ENCODE measurements around the gene SERINC2. TPM values are rescaled to one million over a fixed set of nuclear protein-coding genes. Genes with fewer than 3 reads are reported as not detected.
A peak's percentile ranks its signal among the peaks of the same experiment; 100 is the strongest.

Gene SERINC2
- total RNA-seq, 2 experiments from 2014 or later: 0.14 TPM; not detected in 1

DNA sequence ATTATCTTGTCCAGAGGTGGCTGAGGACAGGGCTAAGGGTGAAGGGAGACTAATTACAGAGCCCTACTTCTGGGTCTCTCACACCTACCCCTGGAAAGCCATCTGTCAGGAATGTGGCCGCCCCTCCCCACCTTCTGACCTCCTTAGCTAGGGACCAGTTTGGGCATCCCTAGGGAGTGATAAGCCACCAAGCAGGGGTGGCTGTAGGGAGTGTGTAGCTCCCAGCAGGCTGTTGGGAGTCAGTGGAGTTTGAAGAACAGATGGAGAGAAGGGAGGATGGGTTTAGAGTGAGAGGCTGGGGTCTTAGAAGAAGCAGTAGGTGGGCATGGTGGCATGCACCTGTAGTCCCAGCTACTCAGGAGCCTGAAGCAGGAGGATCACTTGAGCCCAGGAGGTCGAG lies 808 bp upstream of the SERINC2 start:
- Mint-ChIP-seq H3K4me1 (peaks cover 5% of the 10 kb centered on the region), H3K36me3 (no peaks in the 10 kb centered on the region), H3K27ac (no peak overlapping the region), H3K9me3 (no peaks in the 10 kb centered on the region), H3K4me3 (peak overlapping the region; percentile 37), H3K27me3 (peaks cover 65% of the 10 kb centered on the region)
- DNase-seq (no peak), ATAC-seq (ENCODE audit: low read depth) (no peak)
- POLR2A ChIA-PET: no interaction called here

DNA sequence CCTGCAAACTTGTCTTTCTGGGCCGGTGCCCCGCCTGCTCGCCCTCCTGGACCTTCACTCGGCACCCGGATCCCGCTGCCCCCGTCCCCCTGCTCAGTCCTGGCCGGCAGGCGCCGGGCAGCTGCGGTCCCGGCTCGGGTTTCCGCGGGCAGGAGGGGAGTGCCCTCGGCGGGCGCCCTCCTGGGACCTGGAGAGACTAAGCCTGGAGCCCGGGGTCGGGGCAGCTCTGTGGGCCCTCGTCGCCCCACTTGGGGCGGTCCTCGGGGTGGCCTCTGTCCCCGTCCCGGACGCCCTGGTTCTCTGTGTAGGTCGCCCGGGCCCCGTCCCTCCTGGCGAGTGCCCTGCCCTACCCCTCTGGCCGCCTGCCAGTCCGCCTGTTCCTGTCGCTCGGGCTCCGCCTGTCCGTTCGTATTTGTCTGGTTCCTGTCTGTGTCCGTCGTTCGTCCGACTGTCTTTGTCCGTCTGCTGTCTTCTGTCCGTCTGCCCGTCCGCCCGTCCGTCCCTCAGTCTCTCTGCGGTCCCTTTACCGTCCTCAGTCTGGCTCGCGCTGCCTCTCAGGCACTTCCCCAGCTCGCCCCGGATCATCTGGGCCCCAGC lies 490 bp downstream of the SERINC2 start:
- Mint-ChIP-seq H3K4me3 (peak overlapping the region; percentile 91), H3K27me3 (peaks cover 69% of the 10 kb centered on the region), H3K9me3 (no peaks in the 10 kb centered on the region), H3K27ac (peak overlapping the region; percentile 43), H3K4me1 (peaks cover 5% of the 10 kb centered on the region), H3K36me3 (no peaks in the 10 kb centered on the region)
- ATAC-seq (ENCODE audit: low read depth) (peak; percentile 39), DNase-seq (peak; percentile 48)
- POLR2A ChIA-PET: no interaction called here

DNA sequence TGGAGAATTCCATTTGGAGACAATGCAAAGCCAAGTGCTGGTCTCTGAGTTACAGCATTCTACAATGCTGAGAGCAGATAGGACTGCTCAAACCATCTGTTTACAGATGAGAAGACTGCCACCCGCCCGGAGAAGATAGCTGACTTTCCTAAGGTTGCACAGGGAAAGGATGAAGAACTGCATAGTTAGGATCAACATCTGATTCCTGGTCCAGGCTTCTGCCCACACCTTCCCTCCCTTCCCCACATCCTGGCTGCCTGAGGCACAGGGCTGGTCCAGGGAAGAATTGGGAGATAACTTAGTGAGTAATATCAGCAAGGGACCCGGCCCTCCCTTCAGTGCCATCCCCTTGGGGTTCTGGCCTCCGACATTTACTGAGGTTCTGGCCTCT lies 2.0 kb downstream of the SERINC2 start:
- Mint-ChIP-seq H3K4me3 (no peak overlapping the region), H3K4me1 (peaks cover 5% of the 10 kb centered on the region), H3K9me3 (no peaks in the 10 kb centered on the region), H3K27ac (no peak overlapping the region), H3K36me3 (no peaks in the 10 kb centered on the region), H3K27me3 (peaks cover 61% of the 10 kb centered on the region)
- ATAC-seq (ENCODE audit: low read depth) (no peak), DNase-seq (no peak)
- POLR2A ChIA-PET: no interaction called here

DNA sequence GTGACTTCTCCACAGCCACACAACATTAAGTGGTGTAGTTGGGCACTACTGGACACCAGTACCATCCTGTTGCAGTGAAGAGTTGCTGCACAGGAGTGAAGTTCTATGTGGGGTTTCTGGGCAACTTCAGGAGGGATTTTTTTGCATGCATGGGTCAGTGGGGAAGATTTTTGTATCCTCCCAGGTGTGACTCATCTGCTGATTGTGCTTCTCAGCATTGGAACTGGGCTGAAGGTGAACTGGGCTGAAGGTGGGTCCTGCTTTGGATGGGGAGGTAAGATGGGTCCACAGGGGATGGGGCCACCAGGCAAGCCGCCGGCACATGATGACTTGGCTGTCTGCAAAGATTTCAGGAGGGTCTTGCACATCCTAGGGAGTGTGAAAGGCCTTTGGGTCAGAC lies 2.6 kb downstream of the SERINC2 start:
- POLR2A ChIA-PET: no interaction called here
- DNase-seq (no peak), ATAC-seq (ENCODE audit: low read depth) (no peak)
- H3K4me1 Mint-ChIP-seq: peaks cover 5% of the 10 kb centered on the region
- H3K27ac Mint-ChIP-seq: no peak overlapping the region
- H3K4me3 Mint-ChIP-seq: no peak overlapping the region
- H3K9me3 Mint-ChIP-seq: no peaks in the 10 kb centered on the region
- H3K27me3 Mint-ChIP-seq: peaks cover 64% of the 10 kb centered on the region
- no peaks in the 10 kb centered on the region for H3K36me3 Mint-ChIP-seq

DNA sequence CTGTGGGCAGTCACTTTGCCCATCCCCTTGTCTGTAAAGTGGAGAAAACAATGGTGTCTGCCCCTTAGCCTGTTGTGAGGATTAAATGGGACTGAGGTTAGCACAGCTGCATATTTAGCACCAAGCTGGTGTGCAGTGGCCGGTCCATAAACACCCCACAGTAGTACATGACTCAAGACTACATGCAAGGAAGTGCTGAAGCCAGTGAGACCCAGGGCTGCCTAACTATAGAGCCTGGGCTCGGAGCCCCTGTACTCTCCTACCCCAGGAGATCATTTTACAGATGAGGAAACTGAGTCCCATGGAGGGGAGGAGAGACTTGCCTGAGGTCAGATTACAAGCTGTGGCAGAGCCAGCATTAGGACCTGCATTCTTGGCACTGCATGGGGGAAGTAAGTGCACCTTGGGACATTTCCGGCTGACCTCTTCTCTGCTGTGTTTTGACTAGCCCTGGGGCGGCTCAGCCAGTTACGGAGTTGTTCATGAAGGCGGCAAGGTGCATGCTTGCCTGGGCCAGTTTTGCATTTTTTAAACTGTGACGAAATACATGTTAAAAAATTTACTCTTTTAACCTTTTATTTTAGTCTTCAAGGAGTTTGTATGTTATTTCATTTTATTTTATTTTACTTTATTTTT lies 3.2 kb downstream of the SERINC2 start:
- Mint-ChIP-seq H3K27ac (no peak overlapping the region), H3K4me1 (peaks cover 5% of the 10 kb centered on the region), H3K27me3 (peaks cover 60% of the 10 kb centered on the region), H3K4me3 (no peak overlapping the region), H3K9me3 (no peaks in the 10 kb centered on the region), H3K36me3 (no peaks in the 10 kb centered on the region)
- no peak for DNase-seq
- POLR2A ChIA-PET: interaction anchor here (0.7 kb wide), 1 partner anchor 27 kb away, joined by 4 read pairs; no protein-coding TSS in a partner anchor
- ATAC-seq (ENCODE audit: low read depth): no peak

DNA sequence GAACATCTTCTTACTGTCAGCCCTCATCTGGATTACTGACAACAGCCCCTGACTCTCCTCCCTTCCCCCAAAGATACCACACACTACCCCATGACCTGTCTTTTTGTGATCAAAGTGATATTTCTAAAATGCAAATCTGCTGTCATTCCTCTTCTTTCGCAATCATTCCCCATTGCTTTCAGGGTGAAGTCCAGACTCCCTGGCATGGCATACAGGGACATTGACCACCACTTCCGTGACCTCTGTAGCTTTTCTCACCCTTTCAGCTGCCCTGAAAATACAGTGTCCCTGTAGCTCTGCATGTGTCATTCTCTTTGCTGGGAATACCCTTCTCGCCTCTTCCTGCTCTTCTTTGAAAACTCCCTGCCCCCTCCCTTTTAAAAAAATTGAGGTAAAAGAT lies 4.1 kb downstream of the SERINC2 start:
- H3K4me1 Mint-ChIP-seq: peaks cover 5% of the 10 kb centered on the region
- H3K27ac Mint-ChIP-seq: no peak overlapping the region
- H3K9me3 Mint-ChIP-seq: no peaks in the 10 kb centered on the region
- DNase-seq: no peak
- H3K27me3 Mint-ChIP-seq: peaks cover 51% of the 10 kb centered on the region
- H3K36me3 Mint-ChIP-seq: no peaks in the 10 kb centered on the region
- no peak overlapping the region for H3K4me3 Mint-ChIP-seq
- no peak for ATAC-seq (ENCODE audit: low read depth)
- POLR2A ChIA-PET: no interaction called here

- Mint-ChIP-seq H3K27me3 (peaks cover 44% of the 10 kb centered on the region), H3K4me3 (no peak overlapping the region), H3K4me1 (peaks cover 6% of the 10 kb centered on the region), H3K36me3 (no peaks in the 10 kb centered on the region), H3K27ac (no peak overlapping the region), H3K9me3 (no peaks in the 10 kb centered on the region)
- ATAC-seq (ENCODE audit: low read depth) (no peak), DNase-seq (no peak)
- POLR2A ChIA-PET: no interaction called here
These were observed 5.8 kb downstream of the SERINC2 start for GRCh38 chr1:31418626-31419323.

GRCh38 chr1:31420716-31421115 lies 7.7 kb downstream of the SERINC2 start:
- H3K36me3 Mint-ChIP-seq: no peaks in the 10 kb centered on the region
- peaks cover 5% of the 10 kb centered on the region for H3K4me1 Mint-ChIP-seq
- H3K27ac Mint-ChIP-seq: no peak overlapping the region
- POLR2A ChIA-PET: no interaction called here
- no peak overlapping the region for H3K4me3 Mint-ChIP-seq
- H3K27me3 Mint-ChIP-seq: peaks cover 25% of the 10 kb centered on the region
- no peak for DNase-seq
- ATAC-seq (ENCODE audit: low read depth): no peak
- no peaks in the 10 kb centered on the region for H3K9me3 Mint-ChIP-seq

DNA sequence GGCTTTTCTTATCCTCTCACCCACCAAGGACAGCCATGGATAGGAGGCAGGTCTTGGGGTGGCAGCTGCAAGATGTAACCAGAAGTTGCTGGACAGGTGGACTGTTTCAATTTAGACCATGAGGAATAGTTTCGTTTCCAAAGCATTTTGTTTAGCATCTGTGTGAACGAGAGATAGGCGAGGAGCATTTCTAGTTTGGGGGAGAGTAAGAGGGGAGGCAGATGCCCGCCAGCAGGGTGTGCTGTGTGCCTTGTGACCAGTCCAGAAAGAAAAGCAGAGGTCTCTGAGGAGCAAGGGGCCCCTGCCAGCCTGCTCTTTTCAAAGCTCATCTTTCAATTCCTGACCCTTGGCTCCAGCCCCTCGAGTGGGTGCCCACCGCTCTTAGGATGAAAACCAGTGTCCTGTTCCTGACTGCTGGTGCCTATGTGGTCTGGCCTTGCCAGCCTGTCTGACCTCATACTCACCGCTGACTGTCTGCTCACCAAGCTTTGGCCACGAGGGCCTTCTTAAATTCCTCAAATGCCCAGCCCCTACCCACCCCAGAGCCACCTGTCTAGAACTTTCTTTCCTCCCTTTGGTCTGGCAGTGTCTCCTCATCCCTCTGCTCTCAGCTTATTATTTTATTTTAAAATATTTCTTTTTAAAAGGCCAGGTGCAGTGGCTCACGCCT lies 8.5 kb downstream of the SERINC2 start:
- DNase-seq: no peak
- ATAC-seq (ENCODE audit: low read depth): no peak
- peaks cover 5% of the 10 kb centered on the region for H3K4me1 Mint-ChIP-seq
- no peak overlapping the region for H3K4me3 Mint-ChIP-seq
- H3K36me3 Mint-ChIP-seq: no peaks in the 10 kb centered on the region
- H3K9me3 Mint-ChIP-seq: no peaks in the 10 kb centered on the region
- H3K27ac Mint-ChIP-seq: no peak overlapping the region
- POLR2A ChIA-PET: interaction anchor here (0.7 kb wide), 1 partner anchor 33 kb away, joined by 3 read pairs; no protein-coding TSS in a partner anchor
- peaks cover 21% of the 10 kb centered on the region for H3K27me3 Mint-ChIP-seq

DNA sequence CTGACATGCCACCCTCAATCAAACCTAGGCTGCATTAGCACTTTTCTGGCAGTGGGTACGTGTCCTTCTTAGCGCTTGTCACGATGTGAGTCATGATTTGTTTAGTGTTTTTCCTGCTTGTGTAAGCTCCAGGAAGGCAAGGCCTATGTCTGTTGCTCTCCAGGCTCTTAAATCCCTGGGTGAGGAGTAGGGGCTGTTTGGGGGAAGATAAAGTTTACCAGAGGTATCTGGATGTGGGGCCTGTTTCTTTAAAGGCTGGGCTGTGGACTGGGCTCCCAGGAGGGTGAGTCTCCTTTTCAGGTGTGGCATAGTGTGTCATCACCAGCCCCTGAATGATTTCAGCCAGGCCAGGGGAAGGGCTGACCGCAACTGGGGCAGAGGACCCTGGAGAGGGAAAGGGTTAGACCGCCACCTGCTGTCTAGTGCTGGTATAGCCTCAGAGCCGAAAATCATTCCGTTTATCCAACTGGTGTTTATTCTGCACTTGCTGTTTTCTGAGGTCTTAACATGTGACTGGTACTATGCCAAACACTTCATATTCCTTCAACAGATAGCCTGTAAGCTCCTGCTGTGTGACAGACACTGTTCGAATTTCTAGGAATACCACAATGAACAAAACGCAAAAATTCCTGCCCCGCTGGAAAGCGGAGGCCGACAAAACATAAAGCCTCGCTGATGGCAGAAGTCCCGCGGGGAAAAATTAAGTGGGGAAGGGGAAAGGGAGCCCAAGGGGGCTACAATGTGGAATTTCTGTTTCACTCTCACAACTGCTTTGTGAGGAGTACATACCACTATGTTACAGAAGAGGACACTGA lies 9.7 kb downstream of the SERINC2 start:
- DNase-seq: peak; percentile 75
- peak; percentile 60 for ATAC-seq (ENCODE audit: low read depth)
- H3K4me3 Mint-ChIP-seq: no peak overlapping the region
- peaks cover 5% of the 10 kb centered on the region for H3K4me1 Mint-ChIP-seq
- POLR2A ChIA-PET: no interaction called here
- H3K36me3 Mint-ChIP-seq: no peaks in the 10 kb centered on the region
- H3K27ac Mint-ChIP-seq: no peak overlapping the region
- H3K9me3 Mint-ChIP-seq: no peaks in the 10 kb centered on the region
- peaks cover 12% of the 10 kb centered on the region for H3K27me3 Mint-ChIP-seq

GRCh38 chr1:31423418-31423947 lies 10.5 kb downstream of the SERINC2 start:
- ATAC-seq (ENCODE audit: low read depth) (peak; percentile 51), DNase-seq (peak; percentile 45)
- POLR2A ChIA-PET: no interaction called here

GRCh38 chr1:31424568-31424967 lies 11.6 kb downstream of the SERINC2 start:
- Mint-ChIP-seq H3K4me1 (peaks cover 5% of the 10 kb centered on the region), H3K36me3 (no peaks in the 10 kb centered on the region), H3K27ac (no peak overlapping the region), H3K4me3 (no peak overlapping the region), H3K27me3 (peaks cover 12% of the 10 kb centered on the region), H3K9me3 (no peaks in the 10 kb centered on the region)
- ATAC-seq (ENCODE audit: low read depth) (no peak), DNase-seq (no peak)
- POLR2A ChIA-PET: no interaction called here

More at GRCh38 chr1:31423418-31423947, 10.5 kb downstream of the SERINC2 start:
- Mint-ChIP-seq H3K4me1 (peaks cover 5% of the 10 kb centered on the region), H3K4me3 (no peak overlapping the region), H3K27me3 (peaks cover 12% of the 10 kb centered on the region), H3K27ac (no peak overlapping the region), H3K9me3 (no peaks in the 10 kb centered on the region), H3K36me3 (no peaks in the 10 kb centered on the region)
